ENCODE results near the gene RAD18. TPM values are rescaled to one million over a fixed set of nuclear protein-coding genes. Genes with fewer than 3 reads are reported as not detected.
A peak's percentile ranks its signal among the peaks of the same experiment; 100 is the strongest.

Gene RAD18
- total RNA-seq, 1 donor = 28.1 TPM

- H3K4me3 ChIP-seq (ENCODE audit: low read depth, low read length) = no peak overlapping the region
- no peak for TF ChIP-seq CTCF (IDR thresholded peaks at IDR 0.05; ENCODE audit: insufficient read depth, low read length)
- DNase-seq (ENCODE audit: low read depth) = no peak
Observed at GRCh38 chr3:8872261-8872660, 91.0 kb downstream of the RAD18 start.

GRCh38 chr3:8871306-8871705 lies 92.0 kb downstream of the RAD18 start:
- no peak for DNase-seq (ENCODE audit: low read depth)
- TF ChIP-seq CTCF (IDR thresholded peaks at IDR 0.05; ENCODE audit: insufficient read depth, low read length) = no peak
- no peak overlapping the region for H3K4me3 ChIP-seq (ENCODE audit: low read depth, low read length)

- TF ChIP-seq CTCF (IDR thresholded peaks at IDR 0.05; ENCODE audit: insufficient read depth, low read length) = no peak
- DNase-seq (ENCODE audit: low read depth) = no peak
- no peak overlapping the region for H3K4me3 ChIP-seq (ENCODE audit: low read depth, low read length)
Observed at GRCh38 chr3:8870134-8870533, 93.1 kb downstream of the RAD18 start.

GRCh38 chr3:8869613-8870012 lies 93.7 kb downstream of the RAD18 start:
- TF ChIP-seq CTCF (IDR thresholded peaks at IDR 0.05; ENCODE audit: insufficient read depth, low read length) = no peak
- peak; percentile 83 for DNase-seq (ENCODE audit: low read depth)
- H3K4me3 ChIP-seq (ENCODE audit: low read depth, low read length) = no peak overlapping the region

- DNase-seq (ENCODE audit: low read depth) = no peak
- no peak for TF ChIP-seq CTCF (IDR thresholded peaks at IDR 0.05; ENCODE audit: insufficient read depth, low read length)
- no peak overlapping the region for H3K4me3 ChIP-seq (ENCODE audit: low read depth, low read length)
Observed at GRCh38 chr3:8868996-8869395, 94.3 kb downstream of the RAD18 start.

GRCh38 chr3:8867646-8868045 lies 95.6 kb downstream of the RAD18 start:
- H3K4me3 ChIP-seq (ENCODE audit: low read depth, low read length) = no peak overlapping the region
- TF ChIP-seq CTCF (IDR thresholded peaks at IDR 0.05; ENCODE audit: insufficient read depth, low read length) = no peak
- DNase-seq (ENCODE audit: low read depth) = no peak

- no peak for TF ChIP-seq CTCF (IDR thresholded peaks at IDR 0.05; ENCODE audit: insufficient read depth, low read length)
- H3K4me3 ChIP-seq (ENCODE audit: low read depth, low read length) = no peak overlapping the region
- DNase-seq (ENCODE audit: low read depth) = no peak
Observed at GRCh38 chr3:8865697-8866096, 97.6 kb downstream of the RAD18 start.
